ENCODE results near the gene PAM16.
"Not testable (repeated sequence)": the region's sequence is repeated elsewhere in the genome, so short reads cannot be mapped to it uniquely, and the experiment has no call there.

The PAM16 gene

DNA sequence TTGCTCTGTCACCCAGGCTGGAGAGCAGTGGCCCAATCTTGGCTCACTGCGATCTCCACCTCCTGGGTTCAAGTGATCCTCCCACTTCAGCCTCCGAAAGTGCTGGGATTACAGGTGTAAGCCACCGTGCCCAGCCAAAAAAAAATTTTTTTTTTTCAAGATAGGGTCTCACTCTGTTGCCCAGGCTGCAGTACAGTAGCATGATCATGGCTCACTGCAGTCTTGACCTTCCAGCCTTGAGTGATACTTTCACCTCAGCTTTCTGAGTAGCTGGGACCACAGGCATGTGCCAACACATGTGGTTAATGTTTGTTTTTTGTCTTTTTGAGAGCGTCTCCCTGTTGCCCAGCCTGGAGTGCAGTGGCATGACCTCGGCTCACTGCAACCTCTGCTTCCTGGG, 1.7 kb upstream of the PAM16 start:
- no peak for DNase-seq (ENCODE audit: low spot score)

DNA sequence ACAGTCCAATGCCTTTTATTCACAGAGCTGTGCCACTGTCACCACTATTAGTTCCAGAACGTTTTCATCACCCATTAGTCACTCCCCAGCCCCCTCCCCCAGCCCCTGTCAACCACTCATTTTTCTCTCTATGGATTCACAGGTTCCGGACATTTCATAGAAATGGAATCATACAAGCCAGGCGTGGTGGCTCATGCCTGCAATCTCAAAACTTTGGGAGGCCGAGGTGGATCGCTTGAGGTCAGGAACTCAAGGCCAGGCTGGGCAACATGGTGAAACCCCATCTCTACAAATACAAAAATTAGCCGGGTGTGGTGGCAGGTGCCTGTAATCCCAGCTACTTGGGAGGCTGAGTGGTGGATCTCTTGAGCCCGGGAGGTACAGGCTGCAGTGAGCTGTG, 759 bp upstream of the PAM16 start:
- no peak for DNase-seq (ENCODE audit: low spot score)

DNA sequence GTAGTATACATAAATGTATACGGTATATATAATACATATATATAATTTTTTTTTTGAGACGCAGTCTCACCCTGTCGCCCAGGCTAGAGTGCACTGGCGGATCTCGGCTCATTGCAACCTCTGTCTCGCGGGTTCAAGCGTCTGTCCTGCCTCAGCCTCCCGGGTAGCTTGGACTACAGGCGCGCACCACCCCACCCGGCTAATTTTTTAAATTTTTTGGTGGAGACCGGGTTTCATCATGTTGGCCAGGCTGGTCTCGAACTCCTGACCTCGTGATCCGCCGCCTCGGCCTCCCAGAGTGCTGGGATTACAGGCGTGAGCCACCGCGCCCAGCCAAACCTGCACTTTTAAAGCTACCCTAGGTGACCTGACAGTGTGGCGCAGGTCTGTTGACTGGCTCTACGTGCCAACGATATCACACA, 745 bp downstream of the PAM16 start:
- DNase-seq (ENCODE audit: low spot score), result no peak

DNA sequence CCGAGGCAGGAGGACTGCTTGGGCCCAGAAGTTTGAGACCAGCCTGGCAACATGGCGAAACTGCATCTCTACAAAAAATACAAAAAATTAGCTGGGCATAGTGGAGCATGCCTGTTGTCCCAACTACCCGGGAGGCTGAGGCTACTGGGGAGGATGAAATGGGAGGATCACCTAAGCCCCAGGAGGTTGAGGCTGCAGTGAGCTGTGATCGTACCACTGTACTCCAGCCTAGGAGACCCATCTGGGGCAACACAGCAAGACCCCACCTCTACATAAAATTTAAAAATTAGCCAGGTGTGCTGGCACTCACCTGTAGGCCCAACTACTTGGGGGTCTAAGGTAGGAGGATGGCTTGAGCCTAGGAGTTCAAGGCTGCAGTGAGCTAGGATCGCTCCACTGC, 1.8 kb downstream of the PAM16 start:
- no peak for DNase-seq (ENCODE audit: low spot score)

DNA sequence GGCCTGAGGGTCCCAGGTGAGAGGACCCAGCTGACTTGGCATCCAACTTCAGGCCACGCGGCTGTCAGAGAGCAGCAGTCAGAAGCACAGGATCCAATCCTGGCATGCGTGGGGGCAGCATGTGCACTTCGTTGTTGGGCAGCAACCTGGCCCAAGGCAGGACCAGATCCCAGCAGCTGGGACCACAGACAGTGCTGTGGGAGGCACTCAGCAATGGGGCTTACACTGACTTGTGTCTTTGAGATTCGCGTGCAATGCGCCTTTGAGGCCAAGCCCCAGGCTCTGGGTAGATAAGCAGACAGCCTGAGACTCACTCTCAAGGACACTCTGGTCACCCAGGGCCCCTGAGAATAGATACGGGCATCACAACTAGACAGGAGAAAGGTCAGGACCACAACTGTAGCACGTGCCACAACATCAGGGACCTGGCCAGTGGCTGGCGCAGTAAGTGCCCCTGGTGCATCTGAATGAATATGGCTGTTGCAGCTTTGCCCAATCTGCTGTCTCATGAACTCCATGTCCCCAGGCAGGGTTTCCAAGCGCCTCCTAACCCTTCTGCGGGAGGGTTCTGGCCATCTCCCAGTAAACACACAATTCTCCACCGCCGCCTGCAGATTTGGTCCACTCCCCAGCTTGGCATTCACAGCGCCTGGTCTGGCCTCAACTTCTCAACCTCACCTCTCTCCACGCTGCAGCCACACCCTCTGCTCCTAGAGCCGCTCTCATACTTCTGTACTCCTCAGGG, 3.2 kb downstream of the PAM16 start:
- DNase-seq (ENCODE audit: low spot score), result no peak

DNA sequence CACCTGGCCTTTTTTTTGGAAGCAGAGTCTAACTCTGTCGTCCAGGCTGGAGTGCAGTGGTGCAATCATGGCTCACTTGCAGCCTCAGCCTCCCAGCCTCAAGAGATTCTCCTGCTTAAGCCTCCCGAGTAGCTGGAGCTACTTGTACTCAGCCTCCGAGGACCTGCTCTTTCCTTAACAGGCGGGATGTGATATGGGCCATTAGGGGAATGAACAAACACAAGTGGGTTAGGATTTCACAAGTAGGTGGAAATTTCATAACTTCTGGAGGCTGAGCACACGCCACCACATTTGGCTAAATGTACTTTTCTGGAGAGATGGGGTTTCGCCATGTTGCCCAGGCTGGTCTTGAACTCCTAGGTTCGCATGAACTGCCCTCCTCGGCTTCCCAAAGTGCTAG, 4.1 kb downstream of the PAM16 start:
- DNase-seq (ENCODE audit: low spot score), result no peak

DNA sequence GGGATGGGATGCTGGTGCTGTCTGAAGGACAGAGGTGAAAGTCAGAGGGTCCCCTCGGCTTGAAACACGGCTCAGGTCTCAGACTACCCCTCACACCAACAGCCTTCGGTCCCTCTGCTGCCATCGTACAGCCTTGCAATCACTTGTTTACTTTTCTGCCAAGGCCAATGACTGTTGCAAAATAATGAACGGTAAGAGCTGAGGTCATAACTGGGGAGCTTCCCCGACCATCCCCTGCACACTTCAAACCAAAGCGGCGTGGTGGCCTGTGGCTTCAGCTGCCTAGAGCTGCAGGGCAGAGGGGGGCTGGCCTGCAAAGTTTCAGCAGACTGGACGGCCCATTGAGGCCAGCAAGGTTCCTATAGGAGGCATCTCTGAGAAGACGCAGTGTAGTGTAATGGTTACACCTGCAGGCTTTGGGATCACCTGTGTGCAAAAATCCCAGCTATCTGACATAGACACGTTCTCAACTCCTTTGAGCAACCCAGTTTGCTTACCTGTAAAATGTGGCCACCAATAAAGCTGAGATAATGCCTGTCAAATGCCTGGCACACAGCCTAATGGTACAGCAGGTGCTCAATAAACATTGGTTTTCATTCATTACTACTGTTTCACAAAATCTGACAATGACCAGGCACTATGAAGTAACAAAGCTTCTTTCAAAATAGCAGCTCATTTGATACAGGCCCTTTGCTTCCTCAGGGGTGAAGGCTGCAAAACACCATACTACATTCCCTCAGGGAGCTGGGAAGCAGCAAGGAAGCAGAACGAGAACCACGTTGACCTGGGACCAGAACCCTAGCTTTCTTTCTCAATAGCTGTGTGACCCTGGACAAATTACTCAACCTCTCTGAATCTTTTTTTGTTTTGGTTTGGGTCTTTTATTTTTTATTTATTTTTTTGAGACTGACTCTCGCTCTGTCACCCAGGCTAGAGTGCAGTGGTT, 5.0 kb downstream of the PAM16 start:
- peak; percentile 89 for DNase-seq (ENCODE audit: low spot score)

DNA sequence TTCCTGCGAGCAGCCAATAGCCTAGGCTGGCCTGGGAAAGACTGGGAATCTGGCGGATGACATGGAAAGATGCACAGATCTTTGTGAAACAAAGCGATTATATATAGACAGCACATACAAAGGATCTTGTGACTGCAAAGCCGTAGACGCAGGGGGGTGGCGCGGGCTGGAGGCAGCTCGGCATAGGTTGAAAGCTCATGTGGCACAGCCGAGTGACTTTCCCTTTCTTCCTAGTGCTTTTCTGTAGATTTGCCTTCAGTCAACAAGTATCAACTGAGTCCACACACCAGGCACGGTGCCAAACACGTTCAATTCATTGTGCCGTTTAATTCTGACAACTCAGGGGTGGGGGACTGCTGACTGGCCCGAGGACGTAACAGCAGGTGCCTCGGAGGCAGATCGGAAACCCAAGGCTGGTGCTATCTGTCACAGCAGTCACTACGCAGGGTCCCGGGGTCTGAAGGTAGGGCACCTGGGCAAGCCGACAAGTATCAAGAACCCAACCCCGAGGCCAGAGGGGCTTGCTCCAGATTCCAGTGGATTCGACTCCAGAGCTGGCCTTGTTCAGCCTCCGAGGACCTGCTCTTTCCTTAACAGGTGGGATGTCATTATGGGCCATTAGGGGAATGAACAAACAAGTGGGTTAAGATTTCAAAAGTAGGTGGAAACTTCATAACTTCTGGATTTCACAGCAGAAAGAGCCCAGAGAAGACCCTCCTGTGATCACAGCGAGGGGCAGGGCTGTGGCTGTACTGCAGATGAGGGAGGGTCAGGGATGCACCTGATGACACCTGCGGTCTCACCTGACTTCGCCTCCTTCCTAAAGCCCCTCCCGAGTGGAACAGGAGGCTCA, 5.9 kb downstream of the PAM16 start:
- DNase-seq (ENCODE audit: low spot score), result no peak

DNA sequence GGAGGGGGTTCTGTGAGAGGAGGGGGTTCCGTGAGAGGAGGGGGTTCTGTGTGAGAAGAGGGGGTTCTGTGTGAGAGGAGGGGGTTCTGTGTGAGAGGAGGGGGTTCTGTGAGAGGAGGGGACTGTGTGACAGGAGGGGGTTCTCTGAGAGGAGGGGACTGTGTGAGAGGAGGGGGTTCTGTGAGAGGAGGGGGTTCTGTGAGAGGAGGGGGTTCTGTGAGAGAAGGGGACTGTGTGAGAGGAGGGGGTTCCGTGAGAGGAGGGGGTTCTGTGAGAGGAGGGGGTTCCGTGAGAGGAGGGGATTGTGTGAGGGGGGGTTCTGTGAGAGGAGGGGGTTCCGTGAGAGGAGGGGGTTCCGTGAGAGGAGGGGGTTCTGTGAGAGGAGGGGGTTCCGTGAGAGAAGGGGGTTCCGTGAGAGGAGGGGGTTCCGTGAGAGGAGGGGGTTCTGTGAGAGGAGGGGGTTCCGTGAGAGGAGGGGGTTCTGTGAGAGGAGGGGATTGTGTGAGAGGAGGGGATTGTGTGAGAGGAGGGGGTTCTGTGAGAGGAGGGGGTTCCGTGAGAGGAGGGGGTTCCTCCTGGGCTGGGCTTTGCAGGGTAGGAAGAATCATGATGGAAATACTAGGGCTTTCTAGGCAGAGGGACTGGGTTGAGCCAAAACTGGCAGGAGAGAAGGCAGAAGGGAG, 6.7 kb downstream of the PAM16 start:
- DNase-seq (ENCODE audit: low spot score), result not testable (repeated sequence)

DNA sequence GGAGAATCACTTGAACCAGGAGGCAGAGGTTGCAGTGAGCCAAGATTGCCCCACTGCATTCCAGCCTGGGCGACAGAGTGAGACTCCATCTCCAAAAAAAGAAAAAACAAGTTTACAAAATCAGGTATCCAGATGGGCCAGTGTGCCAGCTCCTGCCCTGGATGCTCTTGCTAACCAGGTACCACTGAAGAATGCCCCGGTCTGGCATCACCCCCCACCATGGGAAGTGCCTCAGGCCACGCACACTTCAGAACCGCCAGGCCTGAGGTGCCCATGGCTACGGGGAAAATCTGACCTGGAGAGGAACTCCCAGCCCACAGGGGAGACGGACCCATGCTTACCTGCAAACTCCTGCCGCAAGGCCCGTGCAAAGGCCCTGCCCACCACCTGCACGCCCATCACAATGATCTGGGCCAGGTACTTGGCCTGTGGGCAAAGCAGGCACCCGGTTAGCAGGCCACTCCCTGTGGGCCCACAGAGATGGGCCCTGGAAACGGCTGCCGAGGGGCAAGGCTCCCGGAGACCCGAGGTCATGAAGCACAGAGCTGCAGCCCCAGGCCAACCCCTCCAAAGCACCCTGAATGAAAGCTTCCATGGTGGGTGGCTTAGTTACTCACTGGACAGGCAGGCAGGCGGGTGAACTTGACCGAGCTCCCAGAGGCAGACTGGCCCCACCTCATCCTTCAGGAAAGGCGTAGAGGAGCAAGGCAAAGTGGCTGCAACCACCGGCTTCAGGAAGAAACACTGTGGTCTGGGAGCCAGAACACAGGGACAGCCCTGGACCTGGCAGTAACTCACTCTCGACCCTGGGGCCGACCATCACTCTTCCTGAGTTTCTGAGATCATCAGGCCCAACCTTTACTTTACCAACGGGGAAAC, 8.0 kb downstream of the PAM16 start:
- no peak for DNase-seq (ENCODE audit: low spot score)

DNA sequence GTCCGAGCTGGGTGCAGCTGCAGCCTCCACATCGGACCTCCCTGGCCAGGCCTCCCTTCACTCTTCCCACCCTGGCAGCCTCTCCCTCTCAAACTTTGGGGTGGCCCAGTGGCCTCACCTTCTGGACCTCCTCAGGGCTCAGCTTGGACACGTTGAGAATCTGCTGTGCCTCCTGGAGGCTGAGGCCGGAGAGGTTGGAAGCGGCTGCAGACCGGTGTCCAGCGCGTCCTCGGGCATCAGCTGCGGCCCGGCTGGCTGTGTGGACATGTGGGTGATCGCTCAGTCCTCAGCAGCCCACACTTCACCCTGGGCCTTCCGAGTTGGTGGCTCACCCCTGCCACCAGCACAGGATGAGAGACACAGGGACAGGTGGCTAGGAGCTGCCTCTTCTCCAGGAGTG, 9.9 kb downstream of the PAM16 start:
- DNase-seq (ENCODE audit: low spot score), result no peak

DNA sequence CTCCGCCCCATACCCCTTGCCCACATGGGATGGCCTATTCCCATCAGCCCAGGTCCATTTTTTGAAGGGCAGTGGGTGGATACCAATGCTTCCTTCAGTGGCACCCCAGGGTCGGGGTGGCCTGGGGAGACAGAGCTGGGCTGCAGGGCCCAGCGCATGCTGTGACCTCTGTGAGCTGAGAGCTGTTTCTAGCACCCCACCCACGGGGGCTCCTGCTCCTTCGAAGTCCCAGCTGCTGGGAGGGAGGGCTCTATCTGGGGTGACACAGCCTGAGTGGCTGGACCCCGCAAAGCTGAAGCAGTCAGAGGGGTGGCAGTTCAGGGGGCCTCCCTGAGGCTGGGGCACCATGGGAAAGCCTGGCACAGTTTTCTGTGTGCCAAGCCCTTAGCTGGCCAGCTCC, 10.7 kb downstream of the PAM16 start:
- no peak for DNase-seq (ENCODE audit: low spot score)

DNA sequence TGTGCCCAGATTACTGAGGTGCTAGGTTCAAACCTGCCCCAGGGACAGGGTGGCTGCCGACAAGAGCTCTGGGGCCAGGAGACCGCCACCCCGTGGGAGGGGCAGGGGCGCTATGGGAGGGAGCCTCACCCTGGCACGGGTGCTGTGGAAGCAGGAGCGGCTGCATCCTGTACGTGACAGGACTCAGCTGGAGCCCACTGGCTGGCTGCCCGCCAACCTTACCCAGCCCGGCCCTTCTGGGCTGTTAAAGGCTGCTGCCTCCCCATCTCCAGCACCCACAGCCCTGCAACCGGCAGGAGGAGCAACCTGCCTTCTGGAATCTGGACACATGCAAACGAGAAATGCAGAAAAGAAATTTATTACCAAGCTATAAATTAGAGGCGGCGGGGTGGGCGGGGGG, 11.2 kb downstream of the PAM16 start:
- no peak for DNase-seq (ENCODE audit: low spot score)

DNA sequence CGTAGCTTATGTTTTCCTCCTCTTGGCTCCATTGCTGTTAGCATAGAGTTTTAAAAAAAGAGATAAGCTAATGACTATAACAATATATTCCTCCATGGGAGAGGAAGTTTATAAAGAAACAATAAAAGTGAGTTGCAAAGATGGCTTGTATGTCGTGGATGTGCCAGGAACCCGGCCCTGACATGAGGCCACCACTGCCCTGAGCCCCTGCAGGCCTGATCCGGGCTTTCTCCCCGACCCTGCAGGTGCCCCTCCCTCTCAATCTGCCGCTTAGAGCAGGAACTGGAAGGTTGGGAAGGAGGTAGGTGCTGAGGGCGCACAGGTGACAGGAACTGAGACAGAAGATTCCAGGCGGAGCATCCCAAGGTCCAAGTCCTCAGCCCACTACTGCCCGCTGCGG, 11.7 kb downstream of the PAM16 start:
- DNase-seq (ENCODE audit: low spot score), result no peak

DNA sequence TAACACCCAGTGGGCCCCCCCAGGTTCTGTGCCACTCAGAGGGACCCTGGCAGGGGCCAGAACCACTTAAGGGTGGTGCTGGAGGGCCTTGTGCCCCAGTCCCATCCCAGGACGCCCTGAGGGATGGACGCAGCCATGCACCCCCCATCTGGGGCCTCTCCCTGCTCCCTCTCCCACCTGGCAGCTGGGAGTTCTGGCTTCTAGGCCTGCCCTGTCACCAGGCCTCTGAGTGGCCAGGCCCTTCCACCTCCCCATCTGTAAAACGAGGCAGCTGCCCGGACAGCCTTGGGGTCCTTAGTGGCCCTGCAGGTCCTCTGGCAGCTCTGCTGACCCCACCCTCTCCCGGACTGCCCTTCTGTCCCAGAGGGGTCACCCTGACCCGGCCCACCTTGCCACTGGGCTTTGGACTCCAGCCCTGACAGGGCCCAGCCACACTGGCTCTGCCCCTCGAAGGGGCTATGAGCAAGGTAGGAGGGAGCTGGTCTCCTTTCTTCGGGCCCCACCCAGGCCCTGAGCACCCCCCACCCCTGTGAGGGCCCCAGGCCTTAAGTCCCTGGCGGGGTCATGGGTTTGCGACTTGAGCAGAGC, 12.3 kb downstream of the PAM16 start:
- DNase-seq (ENCODE audit: low spot score), result no peak

DNA sequence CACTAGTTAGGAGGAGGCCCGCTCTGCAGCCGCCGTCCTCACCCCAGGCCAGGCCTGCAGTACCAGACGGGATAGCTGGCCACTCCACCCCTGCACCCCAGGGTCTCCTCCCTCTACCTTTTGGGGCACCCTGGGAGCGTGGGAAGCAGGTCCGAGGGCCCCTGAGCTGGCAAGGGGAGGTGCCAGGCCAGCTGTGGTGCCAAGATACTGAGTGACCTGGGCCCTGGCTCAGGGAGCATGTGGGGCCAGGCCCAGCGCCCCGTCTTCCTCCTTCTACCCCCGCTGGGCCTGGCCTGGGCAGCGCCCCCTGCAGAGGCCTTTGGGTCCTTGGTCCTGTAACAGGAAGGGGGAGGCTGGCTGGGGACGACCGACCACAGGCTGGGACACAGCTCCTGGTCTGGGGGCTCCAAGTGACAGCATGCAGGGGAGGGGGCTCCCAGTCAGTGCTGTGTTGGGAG, 13.0 kb downstream of the PAM16 start:
- DNase-seq (ENCODE audit: low spot score), result no peak

DNA sequence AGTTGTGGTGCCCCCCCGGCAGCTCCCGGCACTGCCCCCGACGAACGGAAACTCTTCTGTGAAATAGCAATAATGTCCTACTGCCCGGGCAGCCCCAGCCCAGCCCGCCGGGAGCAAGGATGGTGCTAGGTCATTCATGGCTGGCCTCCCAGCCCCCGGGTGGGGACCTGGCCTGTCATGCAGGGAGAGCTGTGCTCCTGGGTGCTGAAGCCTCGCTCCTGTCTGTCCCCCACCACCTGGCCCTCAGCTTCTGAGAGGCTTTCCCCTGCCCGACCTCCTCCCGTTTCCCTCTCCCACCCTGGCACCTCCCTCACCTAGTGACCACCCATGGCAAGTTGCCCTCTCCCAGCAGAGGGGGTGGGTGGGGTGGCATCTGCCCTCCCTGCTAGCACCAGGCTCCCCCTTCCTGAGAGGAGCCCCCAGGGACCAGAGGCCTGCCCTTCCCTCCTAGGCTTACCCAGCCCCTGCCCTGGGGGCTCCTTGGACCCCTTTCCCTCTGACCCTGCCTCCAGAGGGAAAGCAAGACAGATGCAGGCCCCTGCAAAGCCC, 13.5 kb downstream of the PAM16 start:
- DNase-seq (ENCODE audit: low spot score), result no peak

DNA sequence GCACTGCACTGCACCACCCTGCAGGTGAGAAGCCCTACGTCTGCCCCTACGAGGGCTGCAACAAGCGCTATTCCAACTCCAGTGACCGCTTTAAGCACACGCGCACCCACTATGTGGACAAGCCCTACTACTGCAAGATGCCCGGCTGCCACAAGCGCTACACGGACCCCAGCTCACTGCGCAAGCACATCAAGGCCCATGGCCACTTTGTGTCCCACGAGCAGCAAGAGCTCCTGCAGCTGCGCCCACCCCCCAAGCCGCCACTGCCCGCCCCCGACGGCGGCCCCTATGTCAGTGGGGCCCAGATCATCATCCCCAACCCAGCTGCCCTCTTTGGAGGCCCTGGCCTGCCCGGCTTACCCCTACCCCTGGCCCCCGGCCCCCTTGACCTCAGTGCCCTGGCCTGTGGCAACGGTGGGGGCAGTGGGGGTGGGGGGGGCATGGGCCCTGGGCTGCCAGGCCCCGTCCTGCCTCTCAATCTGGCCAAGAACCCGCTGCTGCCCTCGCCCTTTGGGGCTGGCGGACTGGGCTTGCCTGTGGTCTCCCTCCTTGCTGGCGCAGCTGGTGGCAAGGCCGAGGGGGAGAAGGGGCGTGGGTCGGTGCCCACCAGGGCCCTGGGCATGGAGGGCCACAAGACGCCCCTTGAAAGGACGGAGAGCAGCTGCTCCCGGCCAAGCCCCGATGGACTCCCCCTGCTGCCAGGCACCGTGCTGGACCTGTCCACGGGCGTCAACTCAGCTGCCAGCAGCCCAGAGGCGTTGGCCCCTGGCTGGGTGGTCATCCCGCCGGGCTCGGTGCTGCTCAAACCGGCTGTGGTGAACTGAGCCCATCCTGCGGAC, 14.2 kb downstream of the PAM16 start:
- no peak for DNase-seq (ENCODE audit: low spot score)
